Common myeloid progenitor, CD34-positive (primary cell): Measurements from ENCODE around the gene TPSG1.

ENCODE experiments used
- CTCF ChIA-PET: fragments of 350-600 bp; sonication (Branson Sonifier 250); formaldehyde crosslinking; loops from one replicate; lab custom pipeline; 2021; ENCODE audit warnings: antibody characterized with exemption; lab: Charles Lee
- POLR2A ChIA-PET: fragments of 350-600 bp; sonication (Branson Sonifier 250); formaldehyde crosslinking; loops from one replicate; lab custom pipeline; 2021; ENCODE audit warnings: antibody characterized with exemption; lab: Charles Lee
- DNase-seq, 3 donors: peaks; one replicate each; pipeline versions ENCODE4 v3.0.0 to v3.0.0-alpha.2; 2013
- H3K27ac ChIP-seq, 2 experiments: 1 replicate in 1 of 2; 2 replicates in 1 of 2; pipeline ENCODE4 v1.7.0; 2013; ENCODE audit warnings: inconsistent platforms in 2 of 2, low read length in 2 of 2, mild to moderate bottlenecking in 2 of 2, low read depth in 1 of 2, moderate library complexity in 1 of 2; ENCODE audit not compliant: severe bottlenecking in 2 of 2, insufficient read depth in 1 of 2, poor library complexity in 1 of 2
- H3K27me3 ChIP-seq, 5 experiments: replicated peaks in 2 of 5; 1 replicate in 3 of 5; 2 replicates in 2 of 5; pipeline versions ENCODE4 v1.6.1 to v1.7.0; 2013; ENCODE audit warnings: low read length in 4 of 5, mild to moderate bottlenecking in 2 of 5, moderate library complexity in 2 of 5, inconsistent platforms in 1 of 5; ENCODE audit not compliant: insufficient read depth in 5 of 5, control insufficient read depth in 4 of 5
- H3K36me3 ChIP-seq, 4 experiments: 1 replicate in 2 of 4; 2 replicates in 2 of 4; pipeline versions ENCODE4 v1.6.1 to v1.7.0; 2013; ENCODE audit warnings: low read length in 3 of 4, control low read depth in 1 of 4, mild to moderate bottlenecking in 1 of 4; ENCODE audit not compliant: control insufficient read depth in 4 of 4, insufficient read depth in 4 of 4
- H3K4me1 ChIP-seq, 4 experiments: 1 replicate in 3 of 4; 2 replicates in 1 of 4; pipeline versions ENCODE4 v1.6.1 to v1.7.1; 2013; ENCODE audit warnings: low read length in 3 of 4, mild to moderate bottlenecking in 3 of 4, control low read depth in 1 of 4, inconsistent platforms in 1 of 4, moderate library complexity in 1 of 4; ENCODE audit not compliant: control insufficient read depth in 4 of 4, insufficient read depth in 4 of 4; ENCODE audit errors: control extremely low read depth in 1 of 4
- H3K4me3 ChIP-seq, 7 experiments: 1 replicate in 4 of 7; 2 replicates in 3 of 7; pipeline versions ENCODE4 v1.5.1 to v1.7.0; 2013; ENCODE audit warnings: mild to moderate bottlenecking in 7 of 7, low read length in 6 of 7, moderate library complexity in 6 of 7, inconsistent platforms in 2 of 7, low read depth in 2 of 7, control low read depth in 1 of 7; ENCODE audit not compliant: insufficient read depth in 4 of 7, control insufficient read depth in 1 of 7; ENCODE audit errors: extremely low read depth in 1 of 7
- H3K9me3 ChIP-seq, 5 experiments: 1 replicate in 4 of 5; 2 replicates in 1 of 5; pipeline versions ENCODE4 v1.6.1 to v1.7.1; 2013; ENCODE audit warnings: low read length in 4 of 5, mild to moderate bottlenecking in 2 of 5, inconsistent platforms in 1 of 5, low read depth in 1 of 5, moderate library complexity in 1 of 5; ENCODE audit not compliant: control insufficient read depth in 4 of 5, insufficient read depth in 2 of 5; ENCODE audit errors: control extremely low read depth in 1 of 5
- WGBS: methylation state at CpG from one replicate; pipeline ENCODE4 v1.1.5; 2013; ENCODE audit not compliant: insufficient coverage; 5-methylcytosine and 5-hydroxymethylcytosine counted together

The TPSG1 gene

DNA sequence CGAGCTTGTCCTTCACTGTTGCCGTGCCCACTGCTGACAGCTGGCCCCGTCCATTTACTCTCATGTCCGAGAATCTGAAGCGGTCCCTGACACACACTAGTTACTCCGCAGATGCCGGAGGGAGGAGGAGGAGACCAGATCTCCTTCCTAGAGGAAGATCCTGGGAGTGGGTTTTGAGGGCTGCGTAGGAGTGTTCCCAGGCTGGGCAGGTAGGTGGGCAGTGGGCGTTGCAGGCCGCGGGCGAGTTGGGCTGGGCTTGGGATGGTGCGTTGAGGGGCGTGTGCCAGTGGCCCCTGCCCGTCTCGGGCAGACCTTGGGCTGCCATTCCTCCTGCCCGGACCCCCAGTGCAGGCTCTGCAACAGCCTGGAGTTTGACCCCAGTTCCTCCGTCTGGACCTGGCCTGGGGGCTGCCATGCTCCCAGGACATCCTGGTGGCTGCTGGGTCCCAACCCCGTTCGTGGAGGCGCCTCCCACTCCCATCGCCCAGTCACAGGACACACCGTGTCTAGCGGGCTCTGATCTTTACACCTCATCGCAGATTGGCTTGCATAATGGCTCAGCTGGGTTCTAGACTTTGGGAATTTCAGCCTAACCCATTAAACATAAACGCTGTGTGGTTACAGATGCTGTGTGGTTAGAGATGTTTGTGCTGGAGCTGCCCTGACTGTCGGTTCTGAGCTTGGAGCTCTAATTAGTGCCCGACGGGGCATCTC is 49.3 kb downstream of the TPSG1 start:
- 88% methylated on average over 18 of the region's 29 CpGs for WGBS
- no peaks in the 10 kb centered on the region for H3K36me3 ChIP-seq
- no peaks in the 10 kb centered on the region for H3K9me3 ChIP-seq
- H3K4me1 ChIP-seq = no peaks in the 10 kb centered on the region
- ChIA-PET CTCF (no interaction called here), POLR2A (no interaction called here)
- no peak overlapping the region for H3K4me3 ChIP-seq
- no peak overlapping the region for H3K27ac ChIP-seq
- H3K27me3 ChIP-seq = peaks cover 0 to 16% (median 0%) of the 10 kb centered on the region in 5 experiments
- DNase-seq = no peak

DNA sequence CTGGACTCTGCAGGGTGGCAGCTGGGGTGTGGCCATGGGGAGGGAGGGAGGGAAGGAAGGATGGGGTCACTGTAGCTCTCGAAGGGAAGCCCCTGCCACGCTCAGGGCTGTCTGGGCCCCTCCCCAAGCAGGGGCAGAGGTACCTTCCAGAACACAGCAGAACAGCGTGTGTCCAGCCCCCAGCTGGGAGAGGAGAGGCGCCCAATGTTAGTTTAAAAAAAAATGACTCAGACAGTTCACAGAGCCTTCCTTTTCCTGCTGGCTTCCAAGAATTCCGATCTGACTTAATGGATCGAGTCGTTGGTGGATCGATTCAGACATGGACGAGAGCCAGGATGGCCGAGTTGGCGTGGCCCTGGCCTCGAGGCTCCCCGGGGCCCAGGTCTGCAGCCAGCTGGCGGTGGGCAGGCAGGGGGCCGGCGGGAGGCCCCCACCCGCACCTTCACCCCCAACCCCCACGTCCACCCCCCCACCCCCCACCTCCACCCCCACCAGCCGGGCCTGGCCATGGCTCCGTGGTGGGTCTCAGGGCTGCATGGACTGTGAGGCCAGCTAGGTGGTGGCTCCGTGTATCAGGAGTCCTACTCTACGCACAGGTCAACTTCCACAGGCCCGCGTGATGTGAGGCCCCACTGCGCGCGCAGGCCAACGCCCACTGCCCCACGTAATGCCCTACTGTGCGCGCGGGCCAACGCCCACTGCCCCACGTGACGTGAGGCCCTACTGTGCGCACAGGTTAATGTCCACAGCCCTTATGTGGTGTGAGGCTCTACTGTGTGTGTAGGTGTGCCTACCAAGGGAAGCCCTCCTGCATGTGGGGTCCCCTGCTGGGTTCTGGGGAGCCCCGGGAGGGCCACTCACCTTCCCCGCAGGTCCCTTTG is 50.4 kb downstream of the TPSG1 start:
- CTCF ChIA-PET = no interaction called here
- POLR2A ChIA-PET = interaction anchor here (0.7 kb wide), 1 partner anchor 1795 kb away, joined by 3 read pairs; no protein-coding TSS in a partner anchor
- peaks cover 0 to 26% (median 0%) of the 10 kb centered on the region in 5 experiments for H3K27me3 ChIP-seq

DNA sequence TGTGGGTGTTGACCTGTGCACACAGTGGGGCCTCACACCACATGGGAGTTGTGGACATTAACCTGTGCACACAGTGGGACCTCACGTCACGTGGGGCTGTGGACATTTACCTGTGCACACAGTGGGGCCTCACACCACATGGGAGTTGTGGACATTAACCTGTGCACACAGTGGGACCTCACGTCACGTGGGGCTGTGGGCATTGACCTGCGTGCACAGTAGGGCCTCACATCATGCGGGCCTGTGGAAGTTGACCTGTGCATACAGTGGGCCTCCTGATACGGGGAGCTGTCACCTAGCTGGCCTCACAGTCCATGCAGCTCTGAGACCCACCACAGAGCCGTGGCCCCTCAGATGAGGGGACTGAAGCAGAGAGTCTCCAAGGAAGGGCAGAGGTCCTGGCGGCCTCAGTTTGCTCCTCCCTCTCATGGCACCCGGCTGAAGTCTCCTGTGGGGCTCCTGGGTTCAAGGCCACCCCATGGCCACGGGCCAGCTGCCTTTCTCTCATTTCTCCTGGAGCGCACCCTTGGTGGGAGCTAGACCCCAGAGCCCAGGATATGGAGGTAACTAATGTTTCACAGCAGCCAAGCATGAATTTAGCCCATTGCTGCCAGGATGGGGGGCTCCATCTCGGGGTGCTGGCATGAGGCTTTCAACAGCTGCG is 51.1 kb downstream of the TPSG1 start:
- 90% methylated on average over 13 of the region's 14 CpGs for WGBS
- no peaks in the 10 kb centered on the region for H3K9me3 ChIP-seq
- no peak overlapping the region for H3K4me3 ChIP-seq
- DNase-seq = no peak
- H3K36me3 ChIP-seq = no peaks in the 10 kb centered on the region
- ChIA-PET CTCF (no interaction called here), POLR2A (interaction anchor here (0.7 kb wide), 1 partner anchor 1796 kb away, joined by 3 read pairs; no protein-coding TSS in a partner anchor)
- no peak overlapping the region for H3K27ac ChIP-seq
- H3K4me1 ChIP-seq = no peaks in the 10 kb centered on the region
- peaks cover 0 to 31% (median 0%) of the 10 kb centered on the region in 5 experiments for H3K27me3 ChIP-seq

More for the DNA sequence above, 50.4 kb downstream of the TPSG1 start:
- H3K36me3 ChIP-seq = no peaks in the 10 kb centered on the region
- H3K4me3 ChIP-seq = no peak overlapping the region
- H3K9me3 ChIP-seq = no peaks in the 10 kb centered on the region
- no peak overlapping the region for H3K27ac ChIP-seq
- WGBS = 83% methylated on average over 26 of the region's 38 CpGs
- DNase-seq = no peak
- no peaks in the 10 kb centered on the region for H3K4me1 ChIP-seq

DNA sequence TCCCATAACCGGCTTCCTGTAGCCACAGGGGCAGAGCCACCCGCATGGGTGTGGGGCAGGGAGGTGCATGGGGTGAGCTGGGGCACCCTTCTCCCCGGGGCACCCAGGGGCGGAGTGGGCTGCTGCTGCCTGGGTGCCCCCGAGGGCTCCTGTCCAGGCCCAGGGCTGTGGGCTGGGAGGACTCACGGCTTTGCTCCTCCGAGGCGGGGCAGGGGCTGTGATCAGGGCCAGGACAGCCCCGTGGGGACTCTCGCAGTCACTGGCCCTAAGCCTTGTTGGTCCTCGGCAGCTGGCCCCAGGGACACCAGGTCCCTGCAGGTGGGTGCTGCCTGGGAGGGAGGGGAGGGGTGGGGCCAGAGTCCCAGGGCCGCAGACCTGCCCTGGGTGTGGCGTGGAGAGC is 52.4 kb downstream of the TPSG1 start:
- WGBS = 88% methylated on average over 10 of the region's 13 CpGs
- Histone ChIP-seq H3K36me3 (no peaks in the 10 kb centered on the region), H3K27ac (no peak overlapping the region), H3K27me3 (peaks cover 0 to 34% (median 0%) of the 10 kb centered on the region in 5 experiments), H3K4me1 (no peaks in the 10 kb centered on the region), H3K4me3 (no peak overlapping the region), H3K9me3 (no peaks in the 10 kb centered on the region)
- no peak for DNase-seq
- ChIA-PET CTCF (no interaction called here), POLR2A (no interaction called here)

DNA sequence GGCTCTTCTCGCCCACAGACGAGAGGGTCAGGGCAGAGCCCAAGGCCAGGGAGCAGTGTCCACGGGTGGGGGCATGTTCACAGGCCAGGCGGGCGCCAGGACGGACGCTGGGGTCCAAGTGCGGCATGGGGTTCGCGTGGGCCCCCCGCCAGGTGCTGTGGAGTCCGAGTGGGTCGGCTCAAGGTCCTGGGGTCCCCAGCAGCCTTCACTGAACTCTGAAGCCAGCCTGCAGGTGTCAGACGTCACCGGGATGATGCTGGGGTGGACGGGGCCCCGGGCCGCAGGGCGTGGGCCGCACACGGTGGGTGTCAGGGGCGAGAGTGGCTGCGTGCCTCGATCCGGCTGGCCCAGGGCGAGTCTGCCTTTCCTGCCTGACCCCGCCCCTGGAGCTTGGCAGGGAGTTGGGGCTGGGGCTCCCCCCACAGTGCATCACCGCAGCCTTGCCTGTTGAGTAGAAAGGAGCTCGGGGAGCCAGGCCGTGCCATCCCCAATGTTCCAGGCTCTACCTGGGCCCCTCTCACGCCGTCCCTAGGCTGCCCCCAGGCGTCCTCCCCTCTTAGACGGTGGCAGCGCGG is 53.1 kb downstream of the TPSG1 start:
- Histone ChIP-seq H3K4me3 (no peak overlapping the region), H3K4me1 (no peaks in the 10 kb centered on the region), H3K9me3 (no peaks in the 10 kb centered on the region), H3K27me3 (peaks cover 0 to 33% (median 0%) of the 10 kb centered on the region in 5 experiments), H3K36me3 (no peaks in the 10 kb centered on the region), H3K27ac (no peak overlapping the region)
- WGBS = 89% methylated on average over 36 of the region's 36 CpGs
- ChIA-PET CTCF (no interaction called here), POLR2A (no interaction called here)
- no peak for DNase-seq
